Natural killer cell treated with Interleukin-12 subunit alpha and Interleukin-12 subunit beta and Interleukin-15 and Interleukin-18, amount 100 ng/mL, for 72 hours (primary cell): ENCODE data around the gene DBP. TPM values are rescaled to one million over a fixed set of nuclear protein-coding genes. Genes with fewer than 3 reads are reported as not detected.

ENCODE experiments used
- ATAC-seq, 2 donors: fragments of 150-1000 bp; cut with Tn5 transposase in 1 of 2; sonication (Bioruptor Pico), chemical (Tn5 transposase) in 1 of 2; 2 replicates each; pipeline ENCODE4 v1.10.0; 2021
- DNase-seq: peaks from one replicate; pipeline ENCODE4 v3.0.0; 2022; ENCODE audit warnings: low spot score
- H3K27ac Mint-ChIP-seq, 2 donors: 1 replicate in 1 of 2; 2 replicates in 1 of 2; pipeline ENCODE4 v1.8.0; 2022; ENCODE audit warnings: mixed read lengths in 2 of 2, mild to moderate bottlenecking in 1 of 2, moderate library complexity in 1 of 2
- H3K27me3 Mint-ChIP-seq, 2 donors: 1 replicate in 1 of 2; 2 replicates in 1 of 2; pipeline ENCODE4 v1.8.0; 2022; ENCODE audit warnings: mixed read lengths in 2 of 2
- H3K36me3 Mint-ChIP-seq: one replicate; pipeline ENCODE4 v1.8.0; 2022; ENCODE audit warnings: mixed read lengths
- H3K4me1 Mint-ChIP-seq, 2 donors: 1 replicate in 1 of 2; 2 replicates in 1 of 2; pipeline ENCODE4 v1.8.0; 2022; ENCODE audit warnings: low read depth in 2 of 2, mixed read lengths in 2 of 2, mild to moderate bottlenecking in 1 of 2
- H3K4me3 Mint-ChIP-seq: one replicate; pipeline ENCODE4 v1.8.0; 2022; ENCODE audit warnings: mixed read lengths
- H3K9me3 Mint-ChIP-seq: 2 replicates; pipeline ENCODE4 v1.8.0; 2022; ENCODE audit warnings: mixed read lengths
- total RNA-seq, 2 donors: library from RNA; stranded (reverse); gene quantifications; one replicate each; pipeline ENCODE4 v1.2.3, GENCODE V29; 2022

The DBP gene
- total RNA-seq, 2 donors from 2014 or later = 3.8 to 3.9 TPM

DNA sequence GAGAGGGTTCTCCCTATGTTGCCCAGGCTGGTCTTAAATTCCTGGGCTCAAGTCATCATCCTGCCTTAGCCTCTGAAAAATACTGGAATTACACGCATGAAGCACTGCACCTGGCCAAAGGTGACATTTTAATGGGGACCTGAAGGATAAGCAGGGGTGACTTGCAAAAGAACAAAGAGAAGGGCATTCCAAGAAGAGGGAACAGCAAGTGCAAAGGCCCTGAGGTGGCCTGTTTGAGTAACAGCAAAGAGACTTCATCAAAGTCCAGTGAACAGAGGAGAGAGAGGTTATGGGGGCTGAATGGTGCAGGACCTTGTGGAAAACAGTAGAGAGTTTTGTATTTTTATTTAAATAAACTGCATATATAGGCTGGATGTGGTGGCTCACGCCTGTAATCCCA is 4.7 kb upstream of the DBP start:
- no peak overlapping the region for H3K27ac Mint-ChIP-seq
- H3K4me1 Mint-ChIP-seq = peaks cover 35 to 37% of the 10 kb centered on the region in 2 donors
- DNase-seq (no peak), ATAC-seq (no peak)
- H3K27me3 Mint-ChIP-seq = no peaks in the 10 kb centered on the region
- H3K36me3 Mint-ChIP-seq = no peaks in the 10 kb centered on the region
- H3K9me3 Mint-ChIP-seq = peaks cover 5% of the 10 kb centered on the region
- H3K4me3 Mint-ChIP-seq = no peak overlapping the region

DNA sequence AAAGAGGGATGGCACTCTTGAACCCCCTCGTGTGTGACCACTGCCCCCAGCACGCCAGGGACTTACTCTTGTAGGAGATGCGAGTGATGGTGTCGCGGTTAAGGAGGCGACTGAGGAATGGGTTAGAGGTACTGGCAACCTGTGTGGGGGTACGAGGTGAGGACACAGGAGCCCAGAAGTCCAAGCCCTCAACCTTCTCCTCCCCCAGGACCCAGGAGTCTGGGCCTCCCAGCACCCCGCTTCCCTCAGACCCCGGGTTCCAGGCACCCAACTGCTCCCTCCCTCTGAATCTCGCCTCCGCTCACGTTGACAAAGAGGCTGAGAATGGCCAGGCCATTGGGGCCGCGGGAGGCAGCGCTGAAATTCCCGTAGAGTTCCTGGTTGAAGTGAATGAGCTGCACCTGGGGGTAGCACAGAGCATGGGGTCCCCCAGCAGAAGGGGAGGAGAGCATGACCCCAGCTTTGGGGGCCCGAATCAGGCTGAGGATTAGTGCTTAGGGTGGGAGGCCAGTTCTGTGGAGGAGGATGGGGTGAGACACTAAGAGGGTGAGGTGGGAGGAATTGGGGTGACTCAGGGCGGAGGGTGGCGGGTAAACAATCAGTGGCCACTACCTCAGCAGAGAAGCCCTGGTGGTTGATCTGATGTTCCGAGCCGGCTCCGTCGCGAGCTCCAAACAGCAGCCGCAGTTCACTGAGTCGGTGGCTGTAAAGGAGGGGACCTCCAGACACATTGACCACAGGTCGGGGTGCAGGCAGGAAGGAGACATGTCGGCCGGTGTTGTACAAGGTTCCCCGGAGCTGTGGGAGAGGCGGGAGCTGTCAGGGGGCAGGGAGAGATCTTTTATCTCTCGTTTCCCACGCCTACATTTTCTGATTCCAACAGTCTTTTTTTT is 2.5 kb upstream of the DBP start:
- DNase-seq = no peak
- peaks cover 27 to 30% of the 10 kb centered on the region in 2 donors for H3K4me1 Mint-ChIP-seq
- peak overlapping the region; percentile 6 for H3K4me3 Mint-ChIP-seq
- no peak for ATAC-seq
- H3K27me3 Mint-ChIP-seq = no peaks in the 10 kb centered on the region
- peak overlapping the region; percentile 94 to 99 for H3K27ac Mint-ChIP-seq
- peaks cover 5% of the 10 kb centered on the region for H3K9me3 Mint-ChIP-seq
- H3K36me3 Mint-ChIP-seq = no peaks in the 10 kb centered on the region

DNA sequence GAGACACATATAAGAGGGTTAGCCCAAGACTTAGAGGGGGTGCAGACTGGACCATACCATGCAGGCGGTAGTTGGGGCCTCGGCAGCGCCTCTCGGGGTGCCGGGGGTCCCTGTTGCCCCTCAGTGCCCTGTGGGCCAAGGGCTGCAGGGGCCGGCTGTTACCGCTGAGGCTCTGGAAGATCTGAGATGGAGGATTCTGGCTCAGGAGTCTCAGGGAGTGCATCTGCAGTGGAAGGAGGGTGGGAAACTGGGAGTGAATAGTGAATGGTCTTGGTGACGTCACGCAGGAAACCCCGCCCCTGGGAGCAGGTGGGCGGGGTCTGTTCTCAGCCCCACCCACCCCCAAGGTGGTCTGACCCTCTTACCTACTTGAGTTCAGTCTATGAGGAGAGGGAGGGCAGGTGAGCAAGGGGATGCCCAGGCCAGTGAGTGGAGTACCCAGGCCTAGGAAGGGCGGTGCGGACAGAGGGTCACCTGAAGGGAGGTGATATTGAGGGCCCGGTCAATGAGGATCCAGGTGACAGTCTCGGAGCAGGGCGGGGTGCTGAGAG is 1.7 kb upstream of the DBP start:
- no peak for DNase-seq
- Mint-ChIP-seq H3K36me3 (no peaks in the 10 kb centered on the region), H3K4me3 (peak overlapping the region; percentile 81), H3K4me1 (peaks cover 35 to 36% of the 10 kb centered on the region in 2 donors), H3K9me3 (peaks cover 5% of the 10 kb centered on the region), H3K27ac (peak overlapping the region; percentile 94 to 99), H3K27me3 (no peaks in the 10 kb centered on the region)
- no peak for ATAC-seq

DNA sequence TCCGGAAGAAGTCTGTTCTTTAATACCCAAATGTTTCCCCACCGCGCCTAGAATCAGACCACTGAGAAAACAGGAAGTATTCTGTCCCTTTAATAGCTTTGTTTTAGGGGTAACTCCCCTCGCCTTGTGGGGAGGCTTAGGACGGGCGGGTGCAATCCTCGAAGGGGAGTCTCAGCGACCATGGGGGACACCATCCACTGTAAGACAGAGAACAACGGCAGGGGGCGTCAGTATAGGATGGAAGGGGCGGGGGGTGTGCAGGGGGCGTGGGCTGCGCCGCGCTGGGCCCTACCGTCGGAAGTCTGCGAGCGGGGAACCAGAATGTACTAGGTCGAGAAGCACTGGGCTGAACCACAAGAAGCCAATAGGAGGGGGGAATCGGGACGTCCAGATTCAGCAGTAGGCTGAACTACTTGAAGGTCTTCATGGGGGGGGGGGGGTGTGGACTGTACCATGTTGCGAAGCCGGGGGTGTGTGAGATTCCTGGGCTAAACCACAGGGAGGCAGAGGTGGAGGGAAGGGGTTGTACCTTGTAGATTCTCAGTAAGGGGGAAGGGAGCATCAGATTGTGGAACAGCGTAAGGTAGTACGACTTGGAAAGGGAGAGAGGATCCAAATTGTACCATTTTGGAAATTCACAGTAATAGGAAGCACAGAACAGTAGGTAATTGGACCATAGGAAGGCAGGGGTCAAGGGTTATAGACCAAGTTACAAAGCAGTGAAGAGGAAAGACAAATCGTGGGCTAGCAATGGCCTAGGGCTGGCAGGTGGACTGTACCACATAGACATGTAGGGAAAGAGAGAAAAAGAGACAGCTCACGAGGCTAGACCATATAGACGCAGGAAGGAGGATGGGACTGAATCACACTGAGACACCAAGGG is 1.0 kb upstream of the DBP start:
- DNase-seq (peak; percentile 87), ATAC-seq (peak; percentile 57 to 64)
- Mint-ChIP-seq H3K4me1 (peaks cover 35 to 38% of the 10 kb centered on the region in 2 donors), H3K27ac (peak overlapping the region; percentile 94 to 99), H3K36me3 (no peaks in the 10 kb centered on the region), H3K9me3 (peaks cover 5% of the 10 kb centered on the region), H3K27me3 (no peaks in the 10 kb centered on the region), H3K4me3 (peak overlapping the region; percentile 81)

DNA sequence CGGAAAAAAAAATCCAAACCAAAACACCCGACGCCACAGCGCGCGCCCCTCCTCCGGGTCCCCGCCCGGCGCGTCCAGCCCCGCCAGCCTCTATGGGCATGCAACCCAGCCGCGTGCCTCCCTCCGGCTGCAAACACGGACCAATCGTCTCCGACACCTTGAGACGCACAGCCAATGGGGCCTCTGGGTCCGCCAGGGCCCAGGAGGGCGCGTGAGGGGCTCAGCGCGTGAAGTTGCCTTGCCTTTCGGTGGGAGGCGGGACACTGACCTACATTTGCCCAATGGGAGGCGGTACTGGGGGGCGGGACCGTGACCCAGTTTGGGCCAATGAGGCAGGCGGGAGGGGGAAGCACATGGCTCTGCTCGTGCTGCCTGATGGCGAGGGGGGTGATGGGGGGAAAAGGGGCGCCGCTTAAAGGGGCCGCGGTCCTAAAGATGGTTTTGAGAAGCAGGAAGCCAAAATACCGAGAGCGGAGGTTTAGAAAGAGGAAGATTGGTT is 319 bp upstream of the DBP start:
- peak overlapping the region; percentile 81 for H3K4me3 Mint-ChIP-seq
- H3K4me1 Mint-ChIP-seq = peaks cover 35 to 39% of the 10 kb centered on the region in 2 donors
- ATAC-seq (peak; percentile 86 to 90), DNase-seq (peak; percentile 99)
- H3K27ac Mint-ChIP-seq = peak overlapping the region; percentile 94 to 99
- no peaks in the 10 kb centered on the region for H3K36me3 Mint-ChIP-seq
- H3K9me3 Mint-ChIP-seq = peaks cover 5% of the 10 kb centered on the region
- H3K27me3 Mint-ChIP-seq = no peaks in the 10 kb centered on the region

GRCh38 chr19:48635966-48636858 is 967 bp downstream of the DBP start:
- no peaks in the 10 kb centered on the region for H3K36me3 Mint-ChIP-seq
- H3K4me3 Mint-ChIP-seq = peak overlapping the region; percentile 81
- no peak for DNase-seq
- peaks cover 5% of the 10 kb centered on the region for H3K9me3 Mint-ChIP-seq
- H3K27me3 Mint-ChIP-seq = no peaks in the 10 kb centered on the region
- H3K4me1 Mint-ChIP-seq = peaks cover 35 to 42% of the 10 kb centered on the region in 2 donors
- ATAC-seq = no peak
- peak overlapping the region; percentile 71 to 83 for H3K27ac Mint-ChIP-seq

DNA sequence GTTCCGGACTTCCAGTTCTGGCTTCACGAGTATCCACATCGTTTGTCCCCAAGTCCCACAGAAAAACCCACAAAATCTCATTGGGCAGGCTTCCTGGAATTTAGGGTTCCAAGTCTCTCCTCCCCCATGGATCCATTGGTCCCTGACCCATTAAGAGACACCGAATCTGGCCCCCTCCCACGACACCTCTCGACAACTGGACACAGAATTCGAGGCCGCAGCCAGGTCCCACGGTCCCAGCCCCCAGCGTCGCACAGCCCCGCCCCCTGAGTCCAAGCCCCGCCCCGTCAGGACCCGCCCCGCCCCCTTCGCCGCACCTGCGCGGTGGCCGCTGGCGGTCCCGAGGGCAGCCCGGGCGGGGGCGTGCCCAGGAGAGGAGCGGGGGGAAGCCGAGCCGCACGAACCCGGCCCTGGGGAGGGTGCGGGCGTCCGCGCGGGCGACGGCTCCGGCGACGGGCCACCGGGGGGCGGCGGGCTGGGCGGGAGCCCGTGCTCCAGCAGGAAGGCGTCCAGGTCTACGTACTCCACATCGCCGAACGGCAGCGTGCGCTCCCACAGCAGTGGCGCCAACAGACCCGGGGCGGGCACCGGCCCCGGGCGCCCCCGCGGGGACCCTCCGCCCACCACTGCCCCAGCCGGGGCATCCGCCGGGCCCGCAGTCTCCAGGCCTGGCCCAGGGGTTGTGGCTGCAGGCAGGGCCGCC is 1.8 kb downstream of the DBP start:
- Mint-ChIP-seq H3K27ac (peak overlapping the region; percentile 71 to 83), H3K4me1 (peaks cover 35 to 42% of the 10 kb centered on the region in 2 donors), H3K36me3 (no peaks in the 10 kb centered on the region), H3K4me3 (peak overlapping the region; percentile 81), H3K27me3 (no peaks in the 10 kb centered on the region), H3K9me3 (peaks cover 5% of the 10 kb centered on the region)
- DNase-seq (peak; percentile 84), ATAC-seq (peak; percentile 40 to 62)

DNA sequence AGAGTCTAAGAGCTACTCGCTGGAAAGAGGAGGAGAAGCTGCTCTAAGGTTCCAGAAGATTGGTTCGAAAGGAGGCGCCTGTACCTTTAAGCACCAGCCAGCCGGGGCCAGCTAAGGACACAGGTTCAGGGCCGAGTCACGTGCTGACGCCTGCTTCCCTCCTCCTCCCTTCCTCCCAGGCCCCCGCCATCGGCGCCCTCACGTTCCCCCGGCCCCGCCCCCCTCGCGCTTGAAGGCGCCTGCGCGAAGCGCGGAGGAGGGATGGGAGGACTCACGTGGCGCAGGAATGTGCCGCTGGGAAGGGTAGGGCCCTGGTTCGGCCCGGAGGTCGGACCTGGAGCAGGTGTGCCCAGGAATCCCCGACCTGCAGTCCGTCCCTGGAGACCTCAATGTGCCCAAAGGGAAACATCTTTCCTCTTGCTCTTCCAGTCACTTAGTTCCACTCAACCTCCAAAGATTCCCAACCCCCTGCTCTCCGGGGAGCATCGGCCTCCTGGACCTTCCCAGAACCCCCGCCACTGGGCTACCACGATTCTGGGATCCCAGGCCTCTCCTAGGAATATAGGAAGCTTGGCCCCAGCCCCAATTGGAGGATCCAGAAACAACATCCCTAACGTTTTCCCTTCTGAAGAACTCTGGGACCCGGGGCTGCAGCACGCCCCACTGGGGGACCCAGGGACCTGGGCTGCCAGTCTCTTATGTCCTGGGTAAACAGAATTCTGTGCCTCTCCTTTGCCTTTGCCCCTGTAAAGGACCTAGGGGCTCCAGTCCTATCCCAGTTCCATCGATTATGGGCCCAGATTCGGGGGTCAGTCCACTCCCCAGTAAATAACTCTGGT is 2.5 kb downstream of the DBP start:
- Mint-ChIP-seq H3K9me3 (peaks cover 5% of the 10 kb centered on the region), H3K4me3 (peak overlapping the region; percentile 75), H3K4me1 (peaks cover 35 to 42% of the 10 kb centered on the region in 2 donors), H3K36me3 (no peaks in the 10 kb centered on the region), H3K27me3 (no peaks in the 10 kb centered on the region), H3K27ac (peak overlapping the region; percentile 62 to 64)
- peak; percentile 91 for DNase-seq
- ATAC-seq = peak; percentile 24 to 40

GRCh38 chr19:48634036-48634342 is 3.2 kb downstream of the DBP start:
- peaks cover 35 to 38% of the 10 kb centered on the region in 2 donors for H3K4me1 Mint-ChIP-seq
- H3K27me3 Mint-ChIP-seq = no peaks in the 10 kb centered on the region
- H3K9me3 Mint-ChIP-seq = peaks cover 5% of the 10 kb centered on the region
- DNase-seq = no peak
- no peaks in the 10 kb centered on the region for H3K36me3 Mint-ChIP-seq
- no peak for ATAC-seq
- peak overlapping the region; percentile 75 for H3K4me3 Mint-ChIP-seq
- H3K27ac Mint-ChIP-seq = peak overlapping the region; percentile 62 to 64

GRCh38 chr19:48633148-48634035 is 3.8 kb downstream of the DBP start:
- Mint-ChIP-seq H3K4me1 (peaks cover 29 to 36% of the 10 kb centered on the region in 2 donors), H3K27me3 (no peaks in the 10 kb centered on the region), H3K9me3 (peaks cover 1% of the 10 kb centered on the region), H3K36me3 (no peaks in the 10 kb centered on the region), H3K27ac (peak overlapping the region; percentile 62 to 64), H3K4me3 (no peak overlapping the region)
- no peak for ATAC-seq
- no peak for DNase-seq

DNA sequence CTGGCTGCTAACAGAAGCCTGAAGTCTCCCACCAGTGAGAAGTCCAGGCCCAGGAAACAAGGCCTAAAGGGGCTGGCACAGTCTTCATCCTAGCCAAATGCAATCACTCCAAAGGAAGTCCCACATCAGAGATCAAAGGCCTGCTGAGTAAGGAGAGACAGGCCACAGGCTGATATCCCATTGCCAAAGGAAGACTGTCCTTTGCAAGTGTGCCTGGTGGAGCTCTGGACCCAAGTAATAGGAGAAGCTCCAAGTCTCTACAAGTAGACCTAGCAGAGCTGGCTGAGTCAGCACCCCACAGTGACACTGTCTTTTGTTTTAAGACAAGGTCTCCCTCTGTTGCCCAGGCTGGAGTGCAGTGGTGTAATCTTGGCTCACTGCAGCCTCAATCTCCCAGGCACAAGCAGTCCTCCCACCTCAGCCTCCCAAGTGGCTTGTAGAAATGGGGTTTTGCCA is 4.5 kb downstream of the DBP start:
- Mint-ChIP-seq H3K4me1 (peaks cover 23 to 30% of the 10 kb centered on the region in 2 donors), H3K9me3 (no peaks in the 10 kb centered on the region), H3K27ac (peak overlapping the region in 1 of 2 donors; percentile 47), H3K36me3 (no peaks in the 10 kb centered on the region), H3K27me3 (no peaks in the 10 kb centered on the region), H3K4me3 (no peak overlapping the region)
- DNase-seq (no peak), ATAC-seq (no peak)
